NCI-H1417 (cell line): ENCODE measurements around the gene CNIH4.
"Not testable (repeated sequence)": the region's sequence is repeated elsewhere in the genome, so short reads cannot be mapped to it uniquely, and the experiment has no call there.

Experiments used
- DNase-seq, 3 experiments: peaks; one replicate each; lab custom pipeline; 2025; lab: John Stamatoyannopoulos, UW

Gene CNIH4

DNA sequence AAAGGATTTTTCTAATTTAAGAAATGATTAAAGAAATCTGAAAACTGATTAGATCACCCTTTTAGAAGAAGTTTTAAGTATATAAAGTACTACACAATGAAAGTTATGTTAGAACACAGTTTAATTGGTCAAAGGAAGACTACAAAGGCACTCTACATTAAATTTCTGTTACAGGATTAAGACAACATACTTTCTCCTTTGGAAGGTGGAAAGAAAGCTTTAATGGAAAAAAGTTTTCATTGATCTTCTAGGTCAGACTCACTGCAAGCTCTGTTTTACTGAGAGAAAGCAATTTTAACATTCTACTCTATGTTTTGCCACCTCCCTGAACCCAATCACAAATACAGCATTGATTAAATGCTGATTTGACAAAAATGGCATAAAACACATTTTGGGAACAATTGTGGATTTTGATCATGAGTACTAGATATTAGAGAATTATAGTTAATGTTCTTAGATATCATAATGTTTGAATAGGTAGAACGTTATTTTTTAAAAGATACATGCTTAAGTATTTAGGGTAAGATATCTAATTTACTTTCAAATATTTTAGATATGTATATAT is 45.9 kb downstream of the CNIH4 start:
- DNase-seq, result no peak

DNA sequence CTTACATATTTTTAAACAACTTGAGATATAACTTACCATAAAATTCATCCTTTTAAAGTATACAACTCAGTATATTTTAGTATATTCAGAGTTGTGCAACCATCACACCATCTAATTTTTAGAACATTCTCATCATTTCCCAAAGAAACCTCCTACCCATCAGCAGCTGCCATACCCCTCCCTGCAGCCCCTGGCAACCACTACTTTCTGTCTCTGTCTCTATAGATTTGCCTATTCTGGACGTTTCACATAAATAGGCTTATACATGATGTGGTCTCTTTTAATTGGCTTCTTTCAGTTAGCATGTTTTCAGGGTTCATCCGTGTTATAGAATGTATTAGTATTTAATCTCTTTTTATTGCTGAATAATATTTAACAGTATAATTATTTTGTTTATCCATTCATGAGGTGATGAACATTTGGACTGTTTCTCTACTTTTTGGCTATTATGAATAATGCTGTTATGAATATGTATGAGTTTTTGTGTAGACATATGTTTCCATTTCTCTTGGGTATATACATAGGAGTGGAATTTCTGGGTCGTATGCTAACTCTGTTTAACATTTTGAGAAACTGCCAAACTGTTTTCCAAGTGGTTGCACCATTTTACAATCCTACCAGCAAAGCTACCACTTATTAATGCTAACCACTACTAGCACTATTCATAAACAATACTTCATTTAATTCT is 48.4 kb downstream of the CNIH4 start:
- DNase-seq, result no peak

DNA sequence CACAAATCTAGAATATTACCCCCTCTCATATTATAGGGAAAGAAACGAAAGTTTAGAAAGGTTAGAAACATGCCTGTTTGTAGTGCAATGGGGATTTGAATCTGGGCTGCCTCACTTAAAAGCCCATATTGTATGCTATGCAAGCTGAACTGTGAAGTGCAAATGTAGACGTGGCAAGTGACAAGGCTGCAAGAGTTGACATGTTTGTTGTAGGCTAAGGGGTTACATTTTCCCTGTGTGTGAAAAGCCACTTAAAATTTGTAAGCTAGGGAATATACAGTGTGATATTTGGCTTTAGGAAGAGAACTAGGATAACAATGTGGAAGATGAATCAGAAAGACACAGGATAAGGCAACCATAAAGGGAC is 48.9 kb downstream of the CNIH4 start:
- DNase-seq, result no peak

DNA sequence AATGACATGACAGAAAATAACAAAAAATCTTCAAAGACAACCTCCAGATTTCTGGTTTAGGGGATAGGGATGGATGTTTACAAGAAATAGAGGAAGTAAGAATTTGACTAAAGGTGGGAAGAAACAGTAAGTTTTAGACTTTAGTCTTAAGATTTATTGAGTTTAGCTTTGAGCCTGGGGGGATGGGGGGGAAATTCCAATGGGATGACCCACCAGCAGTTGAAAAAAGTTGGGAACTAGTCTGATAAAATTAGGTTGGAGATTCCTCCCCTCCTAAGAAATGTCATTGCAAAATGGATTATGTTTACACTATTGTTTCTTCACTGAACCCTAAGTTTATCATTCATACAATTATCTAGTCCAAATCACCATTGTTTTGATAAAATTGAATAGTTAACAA is 49.5 kb downstream of the CNIH4 start:
- no peak for DNase-seq

DNA sequence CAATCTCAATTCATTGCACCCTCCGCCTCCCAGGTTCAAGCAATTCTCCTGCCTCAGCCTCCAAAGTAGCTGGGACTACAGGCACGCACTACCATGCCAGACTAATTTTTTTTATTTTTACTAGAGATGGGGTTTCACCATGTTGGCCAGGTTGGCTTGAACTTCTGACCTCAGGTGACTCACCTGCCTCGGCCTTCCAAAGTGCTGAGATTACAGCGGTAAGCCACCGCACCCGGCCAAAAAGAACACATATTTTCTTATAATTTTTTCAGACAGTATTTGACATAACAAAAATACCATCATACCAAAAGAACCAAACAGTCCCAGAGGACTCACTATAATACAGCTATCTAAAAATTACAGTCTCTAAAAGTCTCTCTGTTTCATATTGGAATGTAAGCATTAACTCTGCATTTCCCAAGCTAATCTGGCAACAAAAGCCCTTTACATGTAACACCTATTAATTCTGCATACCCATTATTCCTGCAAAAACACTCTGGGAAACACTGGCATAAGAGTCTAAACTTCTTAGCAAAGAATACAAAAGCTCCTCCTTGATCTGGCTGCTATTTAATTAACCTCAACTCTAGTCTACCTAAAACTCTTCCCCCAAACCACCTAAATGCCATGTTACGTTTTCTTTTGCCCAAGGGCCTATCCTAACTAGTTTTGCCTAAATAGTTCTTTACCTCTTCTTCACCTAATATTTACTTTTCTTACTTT is 51.1 kb downstream of the CNIH4 start:
- no peak for DNase-seq

DNA sequence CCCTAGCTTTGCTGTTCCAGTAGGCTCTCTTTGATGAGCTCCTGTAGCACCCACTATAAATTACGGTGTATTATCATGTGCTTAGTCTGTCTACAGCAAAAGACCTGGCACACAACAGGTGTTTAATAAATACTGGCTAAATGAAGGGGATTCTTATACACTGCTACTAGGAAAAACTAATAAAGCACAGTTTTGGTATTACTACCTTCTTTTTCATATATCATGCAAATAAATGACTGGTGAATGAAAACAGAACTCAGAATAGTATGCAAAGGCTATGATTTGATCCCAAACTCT is 51.6 kb downstream of the CNIH4 start:
- no peak for DNase-seq

DNA sequence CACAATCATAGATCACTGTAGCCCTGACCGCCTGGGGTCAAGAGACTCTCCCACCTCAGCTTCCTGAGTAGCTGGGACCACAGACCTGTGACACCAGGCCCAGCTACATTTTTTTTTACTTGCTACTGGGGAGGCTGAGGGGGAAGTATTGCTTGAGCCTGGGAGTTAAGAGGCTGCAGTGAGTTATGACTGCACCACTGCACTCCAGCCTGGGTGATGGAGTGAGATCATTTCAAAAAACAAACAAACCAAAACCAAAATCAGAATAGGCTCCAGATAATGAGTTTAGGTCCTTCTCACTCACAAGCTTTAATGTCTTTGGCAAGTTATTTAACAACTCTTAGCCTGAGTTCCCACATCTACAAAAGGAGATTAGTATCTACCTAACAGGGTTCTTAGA is 55.1 kb downstream of the CNIH4 start:
- DNase-seq, result no peak

DNA sequence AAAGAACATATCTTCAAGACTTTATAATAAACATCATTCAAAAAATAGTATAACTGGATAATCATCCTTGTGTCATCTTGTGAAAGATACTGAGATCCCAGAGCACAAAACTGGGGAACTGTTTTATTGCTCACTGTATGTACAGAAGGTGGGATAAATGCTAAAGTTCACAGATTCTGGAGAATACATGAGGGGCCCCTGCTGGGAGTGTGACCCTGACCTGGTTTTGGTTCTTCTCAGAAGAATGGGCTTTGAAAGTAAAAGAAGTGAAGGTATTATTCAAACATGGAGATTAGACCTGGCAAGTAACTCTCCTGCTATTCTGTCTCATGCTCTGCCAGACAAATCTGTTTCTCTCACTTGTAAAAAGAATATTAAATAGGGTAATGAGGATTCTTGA is 63.4 kb downstream of the CNIH4 start:
- DNase-seq, result no peak

DNA sequence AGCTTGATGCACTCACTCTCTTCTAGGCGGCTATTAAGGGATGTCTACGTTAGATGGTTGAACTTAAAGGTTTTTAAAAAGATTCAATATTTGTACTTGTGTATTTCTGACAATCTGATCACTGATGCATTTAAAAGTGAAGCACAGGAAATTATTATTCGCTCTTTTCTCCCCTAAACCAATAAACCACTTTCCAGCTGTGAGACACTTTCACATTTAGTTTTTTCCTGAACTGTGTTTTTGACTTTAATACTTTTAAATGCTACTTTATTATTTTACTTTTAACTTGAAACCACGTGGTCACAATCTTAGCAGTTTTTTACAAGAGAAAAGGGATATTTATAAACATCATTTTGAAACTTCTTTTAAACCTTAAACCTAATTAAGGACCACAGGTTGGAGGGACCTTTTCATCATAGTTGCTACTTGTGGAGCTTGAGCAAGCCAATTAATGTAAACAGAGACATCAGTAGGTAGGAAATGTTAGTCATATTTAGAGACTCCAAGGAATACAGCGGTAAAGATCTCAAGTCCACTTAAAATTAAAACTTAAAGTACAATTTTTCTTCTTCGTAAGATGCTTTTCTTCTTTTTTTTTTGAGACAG is 68.7 kb downstream of the CNIH4 start:
- no peak for DNase-seq

DNA sequence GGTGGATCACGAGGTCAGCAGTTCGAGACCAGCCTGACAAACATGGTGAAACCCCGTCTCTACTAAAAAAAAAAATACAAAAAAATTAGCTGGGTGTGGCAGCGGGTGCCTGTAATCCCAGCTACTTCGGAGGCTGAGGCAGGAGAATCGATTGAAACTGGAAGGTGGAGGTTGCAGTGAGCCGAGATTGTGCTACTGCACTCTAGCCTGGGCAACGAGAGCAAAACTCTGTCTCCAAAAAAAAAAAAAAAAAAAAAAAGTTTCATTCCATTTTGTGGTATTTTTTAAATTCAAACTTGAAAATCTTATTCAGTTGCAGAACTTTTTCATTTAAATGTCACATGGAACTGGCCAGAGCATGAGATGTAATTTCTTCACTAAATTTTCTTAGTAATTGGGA is 70.2 kb downstream of the CNIH4 start:
- not testable (repeated sequence) for DNase-seq

DNA sequence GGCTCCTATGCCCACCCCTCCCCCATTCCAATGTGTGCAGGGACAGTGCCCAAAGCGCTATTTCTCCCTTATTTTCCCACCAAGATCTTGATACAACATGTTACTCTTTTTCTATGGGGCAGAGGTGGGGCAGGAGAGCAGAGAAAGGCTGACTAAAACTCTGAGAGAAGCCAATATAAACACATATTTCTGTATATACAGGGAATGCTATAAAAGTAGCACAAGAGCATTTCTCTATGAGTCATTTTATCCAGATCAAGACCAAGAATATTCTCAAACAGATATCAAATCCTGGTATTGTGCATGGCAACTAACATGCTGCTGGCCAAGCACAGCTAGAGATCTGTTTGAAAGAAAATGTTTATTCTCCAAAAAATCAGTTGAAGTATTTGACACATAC is 70.7 kb downstream of the CNIH4 start:
- no peak for DNase-seq

DNA sequence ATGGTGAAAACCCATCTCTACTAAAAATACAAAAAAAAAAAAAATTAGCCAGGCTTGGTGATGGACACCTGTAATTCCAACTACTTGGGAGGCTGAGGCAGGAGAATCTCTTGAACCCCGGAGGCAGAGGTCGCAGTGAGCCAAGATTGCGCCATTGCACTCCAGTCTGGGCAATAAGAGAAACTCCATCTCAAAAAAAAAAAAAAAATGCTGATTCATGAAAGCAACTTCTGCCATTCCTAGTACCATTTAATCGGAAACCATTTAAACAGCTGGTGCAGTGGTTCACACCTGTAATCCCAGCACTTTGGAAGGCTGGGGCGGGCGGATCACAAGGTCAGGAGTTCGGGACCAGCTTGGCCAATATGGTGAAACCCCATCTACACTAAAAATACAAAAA is 72.0 kb downstream of the CNIH4 start:
- not testable (repeated sequence) for DNase-seq
